Measurements from ENCODE around the gene STOML1.

The STOML1 gene

DNA sequence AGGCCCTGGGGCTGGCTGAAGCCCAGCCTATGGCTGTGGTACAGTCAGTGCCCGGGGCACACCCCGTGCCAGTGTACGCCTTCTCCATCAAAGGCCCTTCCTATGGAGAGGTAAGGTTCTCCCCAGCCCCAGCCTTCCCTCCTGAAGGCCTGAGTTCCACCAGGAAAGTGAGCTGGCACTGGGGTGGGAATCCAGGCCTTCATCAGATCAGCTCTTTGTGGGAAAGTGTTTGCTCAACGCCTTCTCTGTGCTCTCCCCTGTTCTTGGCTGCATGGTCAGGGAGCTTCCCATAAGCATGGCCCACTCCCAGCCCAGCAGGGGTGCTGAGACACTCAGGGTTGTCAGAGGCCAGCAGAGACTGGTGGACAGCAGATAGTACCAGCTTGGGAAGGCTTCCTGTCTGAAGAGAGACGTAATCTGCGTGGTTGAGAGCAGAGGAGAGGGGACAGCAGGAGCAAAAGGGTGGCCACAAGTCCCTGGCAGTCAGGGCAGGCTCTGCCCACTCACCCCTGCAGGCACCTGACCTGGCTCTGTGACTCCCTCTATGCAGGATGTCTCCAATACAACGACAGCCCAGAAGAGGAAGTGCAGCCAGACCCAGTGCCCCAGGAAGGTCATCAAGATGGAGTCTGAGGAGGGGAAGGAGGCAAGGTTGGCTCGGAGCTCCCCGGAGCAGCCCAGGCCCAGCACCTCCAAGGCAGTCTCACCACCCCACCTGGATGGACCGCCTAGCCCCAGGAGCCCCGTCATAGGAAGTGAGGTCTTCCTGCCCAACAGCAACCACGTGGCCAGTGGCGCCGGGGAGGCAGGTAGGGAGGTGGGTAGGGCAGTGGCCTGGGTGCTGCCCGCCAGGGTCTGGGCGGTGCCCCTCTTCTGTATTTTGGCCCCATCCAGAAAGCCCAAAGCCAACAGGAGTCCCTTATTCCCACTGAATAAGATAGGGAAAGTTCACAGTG is 40.8 kb upstream of the STOML1 start:
- peaks cover 27% of the 10 kb centered on the region for H3K4me1 Mint-ChIP-seq
- H3K4me3 Mint-ChIP-seq, result no peak overlapping the region
- H3K36me3 Mint-ChIP-seq (ENCODE audit: low read depth), result peaks cover 9% of the 10 kb centered on the region
- H3K27me3 Mint-ChIP-seq (ENCODE audit: low read depth), result no peaks in the 10 kb centered on the region
- H3K27ac Mint-ChIP-seq, result no peak overlapping the region
- TF ChIP-seq, protein P1, sequence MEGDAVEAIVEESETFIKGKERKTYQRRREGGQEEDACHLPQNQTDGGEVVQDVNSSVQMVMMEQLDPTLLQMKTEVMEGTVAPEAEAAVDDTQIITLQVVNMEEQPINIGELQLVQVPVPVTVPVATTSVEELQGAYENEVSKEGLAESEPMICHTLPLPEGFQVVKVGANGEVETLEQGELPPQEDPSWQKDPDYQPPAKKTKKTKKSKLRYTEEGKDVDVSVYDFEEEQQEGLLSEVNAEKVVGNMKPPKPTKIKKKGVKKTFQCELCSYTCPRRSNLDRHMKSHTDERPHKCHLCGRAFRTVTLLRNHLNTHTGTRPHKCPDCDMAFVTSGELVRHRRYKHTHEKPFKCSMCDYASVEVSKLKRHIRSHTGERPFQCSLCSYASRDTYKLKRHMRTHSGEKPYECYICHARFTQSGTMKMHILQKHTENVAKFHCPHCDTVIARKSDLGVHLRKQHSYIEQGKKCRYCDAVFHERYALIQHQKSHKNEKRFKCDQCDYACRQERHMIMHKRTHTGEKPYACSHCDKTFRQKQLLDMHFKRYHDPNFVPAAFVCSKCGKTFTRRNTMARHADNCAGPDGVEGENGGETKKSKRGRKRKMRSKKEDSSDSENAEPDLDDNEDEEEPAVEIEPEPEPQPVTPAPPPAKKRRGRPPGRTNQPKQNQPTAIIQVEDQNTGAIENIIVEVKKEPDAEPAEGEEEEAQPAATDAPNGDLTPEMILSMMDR (IDR thresholded peaks at IDR 0.05; ENCODE audit: unreplicated experiment in 3 of 3), result no peak
- H3K9me3 Mint-ChIP-seq, result no peaks in the 10 kb centered on the region

DNA sequence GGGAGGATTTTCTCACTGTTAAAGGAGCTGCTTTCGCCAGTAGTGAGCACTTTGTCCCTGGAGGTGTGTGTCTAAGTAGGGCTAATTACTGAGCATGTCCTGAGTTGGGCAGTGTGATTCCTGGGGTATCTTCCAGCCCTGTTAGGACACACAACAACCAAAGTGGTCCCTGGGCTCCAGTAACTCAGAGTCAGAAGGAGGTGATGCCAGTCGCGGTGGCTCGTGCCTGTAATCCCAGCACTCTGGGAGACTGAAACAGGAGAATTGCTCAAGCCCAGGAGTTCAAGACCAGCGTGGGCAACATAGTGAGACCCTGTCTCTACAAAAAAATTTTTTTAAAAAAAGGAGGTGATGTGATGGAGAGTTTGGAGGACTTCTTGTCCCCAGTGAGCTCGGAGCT is 40.0 kb upstream of the STOML1 start:
- TF ChIP-seq, protein P1 (IDR thresholded peaks at IDR 0.05; ENCODE audit: unreplicated experiment in 3 of 3), result no peak
- Mint-ChIP-seq H3K9me3 (no peaks in the 10 kb centered on the region), H3K36me3 (ENCODE audit: low read depth) (peaks cover 9% of the 10 kb centered on the region), H3K27me3 (ENCODE audit: low read depth) (no peaks in the 10 kb centered on the region), H3K4me3 (no peak overlapping the region), H3K27ac (no peak overlapping the region), H3K4me1 (peaks cover 21% of the 10 kb centered on the region)

DNA sequence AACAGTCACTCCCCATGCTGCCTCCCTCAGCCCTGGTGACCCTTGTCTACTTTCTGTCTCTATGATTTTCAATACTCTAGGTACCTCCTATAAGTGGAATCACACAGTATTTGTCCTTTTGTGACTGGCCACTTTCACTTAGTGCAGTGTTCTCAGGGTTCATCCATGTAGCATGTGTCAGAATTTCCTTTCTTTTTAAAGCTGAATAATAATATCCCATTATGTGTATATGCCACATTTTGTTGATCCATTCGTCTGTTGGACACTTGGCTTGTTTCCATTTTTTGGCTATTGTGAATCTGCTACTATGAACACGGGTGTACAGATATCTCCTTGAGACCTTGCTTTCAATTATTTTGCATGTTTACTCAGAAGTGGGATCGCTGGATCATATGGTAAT is 36.6 kb upstream of the STOML1 start:
- TF ChIP-seq, protein P1 (IDR thresholded peaks at IDR 0.05; ENCODE audit: unreplicated experiment in 3 of 3), result no peak
- H3K27me3 Mint-ChIP-seq (ENCODE audit: low read depth), result no peaks in the 10 kb centered on the region
- H3K9me3 Mint-ChIP-seq, result no peaks in the 10 kb centered on the region
- H3K4me3 Mint-ChIP-seq, result no peak overlapping the region
- no peak overlapping the region for H3K27ac Mint-ChIP-seq
- H3K36me3 Mint-ChIP-seq (ENCODE audit: low read depth), result peaks cover 11% of the 10 kb centered on the region
- no peaks in the 10 kb centered on the region for H3K4me1 Mint-ChIP-seq

DNA sequence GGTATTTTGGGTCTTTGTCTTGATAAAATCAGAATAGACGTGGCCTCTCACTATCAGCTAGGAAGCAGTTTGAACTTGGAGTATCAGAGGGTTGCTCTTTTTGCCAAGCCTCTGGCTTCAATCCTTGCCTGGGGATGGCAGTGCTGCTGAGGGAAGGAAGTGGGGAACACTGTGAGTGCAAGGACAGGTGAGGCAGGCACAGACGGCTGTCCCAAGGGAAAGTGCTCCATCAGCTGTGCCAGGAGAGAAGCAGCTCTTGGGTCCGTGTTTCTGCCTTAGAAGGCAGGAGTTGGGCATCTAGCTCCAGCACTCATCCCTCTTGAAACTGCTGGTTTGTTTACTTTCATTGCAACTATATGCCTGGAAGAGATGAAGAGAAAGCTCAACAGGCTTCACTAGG is 35.6 kb upstream of the STOML1 start:
- H3K9me3 Mint-ChIP-seq, result no peaks in the 10 kb centered on the region
- H3K36me3 Mint-ChIP-seq (ENCODE audit: low read depth), result peaks cover 17% of the 10 kb centered on the region
- H3K4me3 Mint-ChIP-seq, result no peak overlapping the region
- H3K4me1 Mint-ChIP-seq, result no peaks in the 10 kb centered on the region
- no peaks in the 10 kb centered on the region for H3K27me3 Mint-ChIP-seq (ENCODE audit: low read depth)
- no peak overlapping the region for H3K27ac Mint-ChIP-seq
- TF ChIP-seq, protein P1 (IDR thresholded peaks at IDR 0.05; ENCODE audit: unreplicated experiment in 3 of 3), result no peak

DNA sequence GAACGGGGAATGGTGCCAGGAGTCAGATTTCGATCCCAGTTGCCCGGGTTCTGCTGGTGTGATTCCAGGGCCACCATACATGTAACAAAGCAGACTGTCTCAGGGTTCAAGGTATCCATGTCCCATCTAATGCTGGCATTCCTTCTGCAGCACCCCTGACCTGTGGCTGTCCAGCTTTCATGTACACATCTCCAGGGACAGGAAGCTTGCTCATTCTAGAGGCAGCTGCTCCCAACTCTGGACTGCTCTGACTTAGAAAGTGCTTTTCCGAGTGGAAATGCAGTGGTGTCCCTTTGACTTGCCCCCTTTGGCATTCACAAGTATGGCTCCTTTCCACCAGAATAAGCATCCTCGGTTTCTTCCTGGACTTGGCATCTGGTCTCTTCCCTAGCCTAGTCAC is 33.3 kb upstream of the STOML1 start:
- no peak overlapping the region for H3K27ac Mint-ChIP-seq
- TF ChIP-seq, protein P1 (IDR thresholded peaks at IDR 0.05; ENCODE audit: unreplicated experiment in 3 of 3), result no peak
- peaks cover 30% of the 10 kb centered on the region for H3K36me3 Mint-ChIP-seq (ENCODE audit: low read depth)
- H3K9me3 Mint-ChIP-seq, result no peaks in the 10 kb centered on the region
- no peaks in the 10 kb centered on the region for H3K27me3 Mint-ChIP-seq (ENCODE audit: low read depth)
- H3K4me1 Mint-ChIP-seq, result no peaks in the 10 kb centered on the region
- no peak overlapping the region for H3K4me3 Mint-ChIP-seq

DNA sequence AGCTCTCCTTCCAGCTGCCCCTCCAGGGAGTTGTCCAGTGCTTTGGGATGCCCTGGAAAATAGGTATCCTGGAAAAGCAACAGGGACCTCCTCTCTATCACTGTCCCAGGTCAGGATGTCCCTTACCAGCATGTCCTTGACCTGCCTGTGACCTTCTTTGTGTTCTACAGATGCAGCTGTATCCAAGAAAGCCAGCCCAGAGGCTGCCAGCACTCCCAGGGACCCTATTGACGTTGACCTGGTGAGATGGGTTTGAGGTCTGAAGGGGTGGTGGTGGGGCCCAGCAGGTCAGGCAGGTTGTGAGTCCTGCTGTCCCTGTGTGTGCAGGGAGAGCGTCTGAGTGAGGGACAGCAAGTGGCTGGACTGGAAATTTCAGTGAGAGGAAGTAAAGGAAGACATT is 32.6 kb upstream of the STOML1 start:
- no peak overlapping the region for H3K27ac Mint-ChIP-seq
- peaks cover 30% of the 10 kb centered on the region for H3K36me3 Mint-ChIP-seq (ENCODE audit: low read depth)
- no peaks in the 10 kb centered on the region for H3K9me3 Mint-ChIP-seq
- H3K4me1 Mint-ChIP-seq, result no peaks in the 10 kb centered on the region
- TF ChIP-seq, protein P1 (IDR thresholded peaks at IDR 0.05; ENCODE audit: unreplicated experiment in 3 of 3), result no peak
- H3K27me3 Mint-ChIP-seq (ENCODE audit: low read depth), result no peaks in the 10 kb centered on the region
- H3K4me3 Mint-ChIP-seq, result no peak overlapping the region

All from nephron (organoid).